HEK293 (cell line): ENCODE data around the gene OR6B1.

Experiments used
- CTCF ChIA-PET: fragments of 350-600 bp; formaldehyde crosslinking; extraction: SDS; loops from one replicate; lab custom pipeline; 2021; ENCODE audit warnings: antibody characterized with exemption; lab: Yijun Ruan, JAX
- POLR2A ChIA-PET: fragments of 300-600 bp; formaldehyde crosslinking; extraction: SDS; loops from one replicate; lab custom pipeline; 2020; ENCODE audit warnings: antibody characterized with exemption, inconsistent platforms; lab: Yijun Ruan, JAX
- H3K27ac ChIP-seq: fragments of 200-500 bp; sonication (Bioruptor generic); 2 replicates; pipeline ENCODE4 v1.5.1; 2014; ENCODE audit warnings: low read depth, low read length, control low read depth, inconsistent platforms; ENCODE audit errors: extremely low read depth
- H3K36me3 ChIP-seq, 2 experiments: fragments of 200-500 bp in 1 of 2; sonication (Bioruptor generic) in 1 of 2; 1 replicate in 1 of 2; 2 replicates in 1 of 2; pipeline ENCODE4 v1.5.1; 2014 to 2017; ENCODE audit warnings: inconsistent platforms in 2 of 2, low read length in 2 of 2; ENCODE audit not compliant: control insufficient read depth in 2 of 2, insufficient read depth in 1 of 2
- H3K4me1 ChIP-seq: fragments of 200-500 bp; sonication (Bioruptor generic); 2 replicates; pipeline ENCODE4 v1.5.1; 2014; ENCODE audit warnings: mild to moderate bottlenecking, low read length, inconsistent platforms; ENCODE audit not compliant: control insufficient read depth, insufficient read depth
- H3K4me3 ChIP-seq: 2 replicates; pipeline ENCODE4 v1.5.1; 2011; ENCODE audit warnings: low read depth, mild to moderate bottlenecking, control low read depth, low read length, moderate library complexity
- H3K9me3 ChIP-seq: fragments of 200-500 bp; sonication (Bioruptor generic); 2 replicates; pipeline ENCODE4 v1.5.1; 2014; ENCODE audit warnings: low read depth, low read length, inconsistent platforms; ENCODE audit not compliant: control insufficient read depth, insufficient read depth
- EGR2 ChIP-seq: fragments of 450-650 bp; formaldehyde crosslinking; IDR thresholded peaks from 2 replicates; pipeline ENCODE4 v1.5.1; 2016; ENCODE audit warnings: low read depth, missing biosample characterization, missing genetic modification characterization
- KLF16 ChIP-seq: fragments of 450-650 bp; formaldehyde crosslinking; IDR thresholded peaks from 2 replicates; pipeline ENCODE4 v1.5.1; 2017; ENCODE audit warnings: missing biosample characterization, missing genetic modification characterization
- SP2 ChIP-seq: fragments of 450-650 bp; formaldehyde crosslinking; IDR thresholded peaks from 2 replicates; pipeline ENCODE4 v1.5.1; 2016; ENCODE audit warnings: missing biosample characterization, missing genetic modification characterization
- TSHZ1 ChIP-seq: fragments of 450-650 bp; formaldehyde crosslinking; IDR thresholded peaks from 2 replicates; pipeline ENCODE4 v1.5.1; 2016; ENCODE audit warnings: missing biosample characterization, missing genetic modification characterization, borderline replicate concordance
- ZFHX2 ChIP-seq: fragments of 450-650 bp; formaldehyde crosslinking; conservative IDR thresholded peaks from 2 replicates; pipeline ENCODE4 v1.5.1; 2016; ENCODE audit warnings: missing biosample characterization, missing genetic modification characterization
- ZFP41 ChIP-seq: fragments of 450-650 bp; formaldehyde crosslinking; IDR thresholded peaks from 2 replicates; pipeline ENCODE4 v1.5.1; 2016; ENCODE audit warnings: missing biosample characterization, missing genetic modification characterization, borderline replicate concordance
- ZNF155 ChIP-seq: fragments of 450-650 bp; formaldehyde crosslinking; IDR thresholded peaks from 2 replicates; pipeline ENCODE4 v1.5.1; 2016; ENCODE audit warnings: missing biosample characterization, missing genetic modification characterization
- ZNF2 ChIP-seq: fragments of 450-650 bp; formaldehyde crosslinking; IDR thresholded peaks from 2 replicates; pipeline ENCODE4 v1.5.1; 2016; ENCODE audit warnings: missing biosample characterization, missing genetic modification characterization
- ZNF555 ChIP-seq: fragments of 450-650 bp; formaldehyde crosslinking; conservative IDR thresholded peaks from 2 replicates; pipeline ENCODE4 v1.5.1; 2017; ENCODE audit warnings: missing biosample characterization, mild to moderate bottlenecking, missing genetic modification characterization, inconsistent platforms
- ZNF596 ChIP-seq: fragments of 450-650 bp; IDR thresholded peaks from 2 replicates; pipeline ENCODE4 v1.5.0; 2018; ENCODE audit warnings: missing biosample characterization, mild to moderate bottlenecking, missing genetic modification characterization, moderate library complexity
- ZNF660 ChIP-seq: fragments of 450-650 bp; IDR thresholded peaks from 2 replicates; pipeline ENCODE4 v1.5.1; 2018; ENCODE audit warnings: missing biosample characterization, mild to moderate bottlenecking, missing genetic modification characterization
- ZNF677 ChIP-seq: fragments of 450-650 bp; IDR thresholded peaks from 2 replicates; pipeline ENCODE4 v1.5.0; 2018; ENCODE audit warnings: missing biosample characterization, mild to moderate bottlenecking, missing genetic modification characterization, moderate library complexity
- ZSCAN30 ChIP-seq: fragments of 450-650 bp; IDR thresholded peaks from 2 replicates; pipeline ENCODE4 v1.5.1; 2018; ENCODE audit warnings: missing biosample characterization, mild to moderate bottlenecking, missing genetic modification characterization, moderate library complexity
- ZSCAN4 ChIP-seq: fragments of 450-650 bp; formaldehyde crosslinking; IDR thresholded peaks from 2 replicates; pipeline ENCODE4 v1.5.1; 2017; ENCODE audit warnings: missing biosample characterization, missing genetic modification characterization
- ZXDB ChIP-seq: fragments of 450-650 bp; formaldehyde crosslinking; IDR thresholded peaks from 2 replicates; pipeline ENCODE4 v1.5.1; 2016; ENCODE audit warnings: missing biosample characterization, missing genetic modification characterization
- TF ChIP-seq, protein P1 (sequence below): fragments of 450-650 bp; formaldehyde crosslinking; IDR thresholded peaks from 2 replicates; pipeline ENCODE4 v1.5.1; 2017; ENCODE audit warnings: missing biosample characterization, missing genetic modification characterization

Gene OR6B1

GRCh38 chr7:143960813-143961610 is 39.1 kb upstream of the OR6B1 start:
- H3K27ac ChIP-seq: no peak overlapping the region
- ChIA-PET CTCF (no interaction called here), POLR2A (no interaction called here)
- H3K9me3 ChIP-seq: no peaks in the 10 kb centered on the region
- TF ChIP-seq ZNF155 (tag by site-specific recombination): no peak
- no peak for TF ChIP-seq TSHZ1 (tag by site-specific recombination)
- TF ChIP-seq ZSCAN4: no peak
- TF ChIP-seq ZFHX2: 0 out of 2 replicates have a peak, but pooled peaks have one; percentile 8
- peak; percentile 49 for TF ChIP-seq EGR2 (tag by site-specific recombination)
- TF ChIP-seq SP2 (tag by site-specific recombination): no peak
- no peaks in the 10 kb centered on the region for H3K4me1 ChIP-seq
- H3K4me3 ChIP-seq: no peak overlapping the region
- H3K36me3 ChIP-seq: no peaks in the 10 kb centered on the region

GRCh38 chr7:143965280-143965679 is 34.8 kb upstream of the OR6B1 start:
- Histone ChIP-seq H3K27ac (no peak overlapping the region), H3K4me1 (no peaks in the 10 kb centered on the region), H3K4me3 (no peak overlapping the region), H3K9me3 (no peaks in the 10 kb centered on the region), H3K36me3 (no peaks in the 10 kb centered on the region)
- ChIA-PET CTCF (interaction anchor here (0.9 kb wide), 1 partner anchor 10 kb away, joined by 4 read pairs; no protein-coding TSS in a partner anchor), POLR2A (no interaction called here)
- TF ChIP-seq ZSCAN4 (no peak), ZNF660 (no peak), ZSCAN30 (no peak), KLF16 (tag by site-specific recombination) (no peak), ZFP41 (no peak), ZNF596 (no peak), ZNF555 (tag by site-specific recombination) (no peak), ZNF677 (tag by site-specific recombination) (no peak), ZXDB (no peak), ZNF2 (tag by site-specific recombination) (no peak)
- TF ChIP-seq, protein P1, sequence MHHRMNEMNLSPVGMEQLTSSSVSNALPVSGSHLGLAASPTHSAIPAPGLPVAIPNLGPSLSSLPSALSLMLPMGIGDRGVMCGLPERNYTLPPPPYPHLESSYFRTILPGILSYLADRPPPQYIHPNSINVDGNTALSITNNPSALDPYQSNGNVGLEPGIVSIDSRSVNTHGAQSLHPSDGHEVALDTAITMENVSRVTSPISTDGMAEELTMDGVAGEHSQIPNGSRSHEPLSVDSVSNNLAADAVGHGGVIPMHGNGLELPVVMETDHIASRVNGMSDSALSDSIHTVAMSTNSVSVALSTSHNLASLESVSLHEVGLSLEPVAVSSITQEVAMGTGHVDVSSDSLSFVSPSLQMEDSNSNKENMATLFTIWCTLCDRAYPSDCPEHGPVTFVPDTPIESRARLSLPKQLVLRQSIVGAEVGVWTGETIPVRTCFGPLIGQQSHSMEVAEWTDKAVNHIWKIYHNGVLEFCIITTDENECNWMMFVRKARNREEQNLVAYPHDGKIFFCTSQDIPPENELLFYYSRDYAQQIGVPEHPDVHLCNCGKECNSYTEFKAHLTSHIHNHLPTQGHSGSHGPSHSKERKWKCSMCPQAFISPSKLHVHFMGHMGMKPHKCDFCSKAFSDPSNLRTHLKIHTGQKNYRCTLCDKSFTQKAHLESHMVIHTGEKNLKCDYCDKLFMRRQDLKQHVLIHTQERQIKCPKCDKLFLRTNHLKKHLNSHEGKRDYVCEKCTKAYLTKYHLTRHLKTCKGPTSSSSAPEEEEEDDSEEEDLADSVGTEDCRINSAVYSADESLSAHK: no peak
- TF ChIP-seq, all 188 proteins: peak for 0
